HG02840 (cell line): ENCODE results near the gene MEP1A.
"Not testable (repeated sequence)": the region's sequence is repeated elsewhere in the genome, so short reads cannot be mapped to it uniquely, and the experiment has no call there.

ENCODE experiments used
- ATAC-seq: cut with Tn5 transposase; IDR thresholded peaks from one replicate; pipeline ENCODE4 v1.9.1; 2021; ENCODE audit warnings: mild to moderate bottlenecking, moderate library complexity, moderate number of reproducible peaks; ENCODE audit not compliant: unreplicated experiment, low FRiP score

MEP1A gene

DNA sequence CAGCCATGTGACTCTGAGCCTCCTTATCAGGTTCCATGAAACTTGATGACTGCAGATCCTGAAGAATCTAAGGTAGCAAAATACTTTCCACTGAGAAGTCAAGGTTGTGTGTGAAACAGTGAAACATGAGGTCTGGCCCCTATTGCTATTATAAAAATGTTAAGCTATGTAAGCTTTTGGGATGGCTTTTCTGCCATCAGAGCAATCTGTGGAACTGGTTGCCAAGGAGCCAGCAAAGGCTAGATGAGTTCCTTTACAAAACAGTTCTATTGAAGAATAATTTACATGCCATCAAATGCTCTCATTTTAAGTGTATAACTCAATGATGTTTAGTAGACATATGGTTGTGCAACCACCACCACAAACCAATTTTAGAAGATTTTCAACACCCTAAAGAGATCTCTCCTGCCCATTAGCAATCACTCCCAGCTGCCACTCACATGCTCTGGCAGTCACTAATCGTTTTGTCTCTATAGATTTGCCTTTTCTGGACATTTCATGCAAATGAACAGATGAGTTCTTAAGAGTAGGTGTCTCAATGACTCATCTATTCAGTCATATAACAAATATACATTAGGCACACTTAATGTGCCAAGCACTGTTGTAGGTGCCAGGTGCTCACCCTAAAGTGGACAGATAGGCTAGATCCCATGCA is 19.9 kb upstream of the MEP1A start:
- no peak for ATAC-seq

- ATAC-seq, result not testable (repeated sequence)
These were observed 18.5 kb upstream of the MEP1A start for GRCh38 chr6:46774736-46775135.

- ATAC-seq, result no peak
These were observed 17.0 kb upstream of the MEP1A start for GRCh38 chr6:46776070-46776712.

- ATAC-seq, result no peak
These were observed 15.5 kb upstream of the MEP1A start for GRCh38 chr6:46777476-46778346.

DNA sequence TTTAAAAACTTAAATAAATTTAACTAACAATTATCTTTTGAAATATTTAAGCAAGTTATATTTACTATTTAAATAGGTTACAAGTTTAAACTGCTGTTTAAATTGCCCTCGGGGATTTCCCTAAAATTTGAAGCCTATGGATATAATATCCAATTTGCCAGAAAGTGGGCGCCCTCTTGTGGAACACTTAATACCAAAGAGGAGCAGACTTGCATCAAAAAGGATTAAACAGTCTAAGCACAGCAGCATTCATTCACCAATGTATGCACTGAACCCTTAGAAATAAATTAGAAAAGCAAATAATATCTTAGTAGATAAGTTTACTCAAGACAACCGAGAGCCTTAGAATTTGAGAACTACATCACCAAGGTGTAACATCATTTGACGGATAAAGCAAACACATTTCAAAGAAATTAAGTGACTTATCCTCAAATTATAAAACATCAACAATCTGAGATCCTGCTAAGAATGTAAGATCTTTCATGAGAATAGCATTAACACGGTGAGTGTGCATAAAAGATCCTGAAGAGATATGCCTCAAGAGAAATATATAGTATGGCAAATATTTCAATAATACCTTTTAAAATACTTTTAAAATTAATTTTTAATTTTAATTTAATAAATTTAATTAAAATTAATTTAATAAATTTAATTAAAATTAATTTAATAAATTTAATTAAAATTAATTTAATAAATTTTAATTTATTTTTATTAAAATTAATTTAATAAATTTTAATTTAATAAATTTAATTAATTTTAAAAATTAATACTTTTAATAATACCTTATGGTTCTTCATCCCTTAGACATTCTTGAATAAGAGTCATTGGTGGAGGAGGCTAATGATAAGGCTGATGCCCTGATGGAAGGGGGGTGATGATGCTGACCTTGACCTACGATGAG is 11.5 kb upstream of the MEP1A start:
- no peak for ATAC-seq

DNA sequence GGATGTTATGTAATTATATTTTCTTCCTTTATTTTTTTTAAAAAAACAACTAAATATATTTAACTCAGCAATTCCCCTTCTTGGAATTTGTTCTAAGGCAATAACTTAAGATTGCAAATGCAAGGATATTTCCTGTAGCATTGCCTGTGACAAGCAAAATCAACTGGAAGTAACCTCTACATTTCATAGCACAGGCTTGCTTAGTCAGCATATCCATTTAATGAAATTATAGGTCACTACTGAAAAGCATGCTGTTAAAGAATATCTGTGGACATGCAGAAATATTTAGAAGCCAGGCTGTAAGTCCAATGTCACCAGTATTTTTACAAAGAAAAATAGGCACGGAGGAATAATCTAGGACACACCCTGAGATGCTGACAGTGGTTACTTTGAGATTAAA is 8.7 kb upstream of the MEP1A start:
- no peak for ATAC-seq

- ATAC-seq, result no peak
These were observed 5.2 kb upstream of the MEP1A start for GRCh38 chr6:46787871-46788540.

DNA sequence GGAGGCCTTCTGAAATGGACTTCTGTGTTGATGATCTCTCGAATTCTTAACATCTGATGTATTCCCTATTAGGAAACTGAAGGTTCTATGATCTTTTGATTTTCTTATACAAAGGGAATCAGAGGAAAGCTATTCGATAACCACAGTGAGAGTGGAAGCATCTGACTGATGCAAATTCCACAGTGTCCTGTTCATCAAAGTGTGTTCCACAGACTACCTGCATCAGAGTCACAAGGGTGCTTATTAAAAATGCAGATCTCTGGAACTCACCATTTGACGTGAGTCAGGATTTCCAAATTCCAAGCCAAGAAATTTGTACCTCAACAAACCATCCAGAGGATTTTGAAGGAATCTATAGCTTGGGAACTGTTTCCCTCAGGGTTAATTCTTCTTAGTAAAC is 4.4 kb upstream of the MEP1A start:
- ATAC-seq, result no peak

- ATAC-seq, result no peak
These were observed 3.5 kb upstream of the MEP1A start for GRCh38 chr6:46789434-46790354.

- ATAC-seq, result no peak
These were observed 2.8 kb upstream of the MEP1A start for GRCh38 chr6:46790355-46790874.

DNA sequence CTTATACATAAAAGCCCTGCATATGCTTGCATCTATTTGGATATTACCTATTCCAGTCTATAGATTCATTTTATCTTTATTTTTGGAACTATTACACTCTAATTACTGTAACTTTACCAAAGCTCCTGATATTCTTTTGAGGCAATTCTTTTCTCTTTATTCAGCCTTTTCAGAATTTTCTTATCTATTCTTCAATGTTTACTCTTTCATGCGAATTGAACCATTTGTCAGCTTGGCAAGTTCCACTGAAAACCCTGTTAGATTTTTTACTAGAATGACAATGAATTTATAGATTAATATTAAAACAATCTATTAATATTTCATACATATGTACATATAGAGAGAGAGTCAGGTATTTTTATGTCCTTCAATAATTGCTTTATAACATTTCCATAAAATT is 554 bp upstream of the MEP1A start:
- ATAC-seq, result no peak

DNA sequence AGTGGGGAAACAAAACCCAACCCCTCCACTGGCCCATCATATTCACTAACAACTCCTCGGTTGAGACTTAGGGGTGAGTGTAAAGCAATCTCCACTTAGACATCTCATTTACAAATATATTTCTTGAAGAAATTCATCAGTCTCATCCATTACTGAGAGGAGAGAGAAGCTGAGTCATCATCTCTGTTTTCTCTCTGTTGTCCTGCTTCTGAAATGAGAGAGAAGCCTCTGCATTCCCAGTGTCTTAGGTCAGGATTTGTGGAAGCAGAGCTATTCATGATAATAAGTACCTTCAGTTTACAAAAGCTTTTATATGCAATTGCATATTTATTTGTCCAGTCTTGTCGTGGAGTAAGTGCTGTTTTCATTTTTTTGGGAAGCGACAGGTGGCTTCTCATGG is 879 bp downstream of the MEP1A start:
- no peak for ATAC-seq

DNA sequence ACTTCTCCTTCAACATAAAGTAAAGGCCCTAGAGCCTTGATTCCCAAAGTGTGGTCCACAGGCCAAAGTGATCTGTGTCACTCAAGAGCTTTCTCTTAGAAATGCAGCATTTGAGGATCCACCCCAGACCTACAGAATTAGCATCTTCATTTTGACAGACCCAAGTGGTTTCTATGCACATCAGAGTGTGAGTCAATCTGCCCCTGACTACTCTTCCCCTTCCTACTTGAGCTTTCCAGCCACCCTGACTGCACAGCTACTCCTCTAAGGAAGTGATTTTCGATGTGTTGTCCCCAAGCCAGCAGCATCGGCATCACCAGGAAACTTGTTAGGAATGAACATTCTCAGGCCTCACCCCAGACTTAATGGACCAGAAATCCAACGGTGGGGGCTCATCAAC is 2.6 kb downstream of the MEP1A start:
- ATAC-seq, result no peak

DNA sequence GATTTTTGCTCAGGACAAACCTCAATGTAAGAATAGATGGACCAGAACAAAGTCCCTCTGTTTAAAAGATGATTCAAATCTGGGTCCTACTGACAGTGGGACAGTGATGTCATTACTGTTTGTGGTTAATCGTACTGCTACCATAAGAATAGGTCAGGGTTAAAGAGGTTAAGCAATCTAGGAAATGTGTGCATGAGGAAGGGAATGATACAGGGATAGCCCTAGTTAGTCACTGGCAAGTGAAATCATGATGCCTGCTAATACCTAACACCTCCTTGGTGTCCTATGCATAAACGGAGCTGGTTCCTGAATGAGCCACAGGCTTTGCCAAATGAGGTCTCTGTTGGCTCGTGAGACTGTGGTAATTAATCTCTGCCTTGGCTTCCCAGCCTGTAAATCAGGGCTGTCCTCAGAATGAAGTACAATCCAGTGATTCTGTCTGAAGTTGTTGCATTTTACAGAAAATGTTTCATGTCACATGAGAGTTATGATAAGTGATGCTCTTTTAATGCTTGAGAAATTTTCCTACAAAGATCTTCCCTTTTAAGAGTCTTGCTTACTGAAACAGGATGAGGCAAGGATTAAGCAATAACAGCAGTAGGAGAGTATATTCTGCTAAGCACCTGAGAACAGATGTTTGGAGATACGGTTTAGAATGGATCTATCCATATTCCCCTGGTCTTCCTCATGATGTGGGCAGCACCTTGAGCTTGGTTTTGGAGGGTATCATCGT is 3.8 kb downstream of the MEP1A start:
- ATAC-seq, result no peak

DNA sequence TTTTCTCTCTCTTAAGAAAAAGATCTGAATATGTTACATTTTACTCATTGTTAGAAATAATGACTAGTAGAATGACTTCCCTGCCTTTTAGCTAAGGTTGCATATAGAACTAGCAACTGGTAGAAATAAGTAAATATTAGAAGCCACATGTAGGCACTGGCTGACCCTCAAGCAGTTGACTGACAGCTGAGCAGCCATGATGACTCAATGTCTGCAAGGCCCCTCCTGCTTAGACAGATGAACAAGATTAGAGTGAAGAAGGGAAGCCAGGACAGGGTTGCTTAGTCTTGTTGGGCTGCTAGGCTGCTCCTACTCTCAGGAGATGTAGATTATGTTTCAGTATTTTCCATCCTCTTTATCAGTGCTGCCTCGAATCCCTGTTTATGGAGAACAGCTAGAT is 6.5 kb downstream of the MEP1A start:
- ATAC-seq, result no peak

- no peak for ATAC-seq
These were observed 15.6 kb downstream of the MEP1A start for GRCh38 chr6:46808806-46809205.

GRCh38 chr6:46815130-46815529 is 21.9 kb downstream of the MEP1A start:
- ATAC-seq, result no peak

- ATAC-seq, result no peak
These were observed 23.4 kb downstream of the MEP1A start for GRCh38 chr6:46816626-46817025.
